ENCODE measurements around the gene MT1F.

MT1F gene

DNA sequence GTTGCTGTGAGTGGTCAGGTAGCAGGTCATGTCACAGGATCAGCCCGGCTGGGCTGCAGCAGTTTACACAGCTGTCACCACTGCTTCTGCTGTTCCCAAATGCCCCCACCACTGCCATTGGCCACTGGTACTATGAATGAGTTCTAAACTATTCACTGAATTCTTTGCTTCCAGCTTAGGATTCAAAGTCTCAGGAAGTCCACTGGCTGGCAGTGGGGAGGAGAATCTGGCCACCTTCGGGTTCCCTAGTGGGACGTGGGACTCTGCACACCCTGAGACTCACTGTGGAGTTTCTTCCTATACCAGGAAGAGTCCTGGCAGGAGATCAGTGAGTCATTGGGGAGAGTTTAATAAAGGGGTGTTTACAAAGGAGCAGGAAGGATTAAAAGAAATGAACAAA lies 31.4 kb downstream of the MT1F start:
- H3K4me3 ChIP-seq (ENCODE audit: insufficient read depth, low read length, poor library complexity, severe bottlenecking), result no peak overlapping the region
- H3K27ac ChIP-seq (ENCODE audit: low read depth, low read length), result no peak overlapping the region
- TF ChIP-seq, protein P1, sequence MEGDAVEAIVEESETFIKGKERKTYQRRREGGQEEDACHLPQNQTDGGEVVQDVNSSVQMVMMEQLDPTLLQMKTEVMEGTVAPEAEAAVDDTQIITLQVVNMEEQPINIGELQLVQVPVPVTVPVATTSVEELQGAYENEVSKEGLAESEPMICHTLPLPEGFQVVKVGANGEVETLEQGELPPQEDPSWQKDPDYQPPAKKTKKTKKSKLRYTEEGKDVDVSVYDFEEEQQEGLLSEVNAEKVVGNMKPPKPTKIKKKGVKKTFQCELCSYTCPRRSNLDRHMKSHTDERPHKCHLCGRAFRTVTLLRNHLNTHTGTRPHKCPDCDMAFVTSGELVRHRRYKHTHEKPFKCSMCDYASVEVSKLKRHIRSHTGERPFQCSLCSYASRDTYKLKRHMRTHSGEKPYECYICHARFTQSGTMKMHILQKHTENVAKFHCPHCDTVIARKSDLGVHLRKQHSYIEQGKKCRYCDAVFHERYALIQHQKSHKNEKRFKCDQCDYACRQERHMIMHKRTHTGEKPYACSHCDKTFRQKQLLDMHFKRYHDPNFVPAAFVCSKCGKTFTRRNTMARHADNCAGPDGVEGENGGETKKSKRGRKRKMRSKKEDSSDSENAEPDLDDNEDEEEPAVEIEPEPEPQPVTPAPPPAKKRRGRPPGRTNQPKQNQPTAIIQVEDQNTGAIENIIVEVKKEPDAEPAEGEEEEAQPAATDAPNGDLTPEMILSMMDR (IDR thresholded peaks at IDR 0.05; ENCODE audit: insufficient read depth, low read length, poor library complexity, severe bottlenecking), result no peak
- TF ChIP-seq EZH2phosphoT487 (conservative IDR thresholded peaks at IDR 0.05; ENCODE audit: low read length), result no peak
- H3K4me2 ChIP-seq (ENCODE audit: low read depth, low read length, poor library complexity, severe bottlenecking), result no peak overlapping the region
- H3K9me3 ChIP-seq (ENCODE audit: insufficient read depth, low read length), result no peaks in the 10 kb centered on the region
- no peaks in the 10 kb centered on the region for H3F3A ChIP-seq (ENCODE audit: insufficient read depth)
- no peaks in the 10 kb centered on the region for H3K79me2 ChIP-seq (ENCODE audit: insufficient read depth, low read length)
- no peaks in the 10 kb centered on the region for H4K20me1 ChIP-seq (ENCODE audit: low read depth, low read length)
- H3K9ac ChIP-seq (ENCODE audit: low read length), result no peak overlapping the region
- no peak overlapping the region for H2AFZ ChIP-seq (ENCODE audit: low read depth, low read length, severe bottlenecking)
- no peaks in the 10 kb centered on the region for H3K36me3 ChIP-seq (ENCODE audit: low read length)
- no peaks in the 10 kb centered on the region for H3K27me3 ChIP-seq (ENCODE audit: low read length)
- H3K9me2 ChIP-seq (replicated peaks; ENCODE audit: insufficient read depth, low read length), result no peaks in the 10 kb centered on the region

DNA sequence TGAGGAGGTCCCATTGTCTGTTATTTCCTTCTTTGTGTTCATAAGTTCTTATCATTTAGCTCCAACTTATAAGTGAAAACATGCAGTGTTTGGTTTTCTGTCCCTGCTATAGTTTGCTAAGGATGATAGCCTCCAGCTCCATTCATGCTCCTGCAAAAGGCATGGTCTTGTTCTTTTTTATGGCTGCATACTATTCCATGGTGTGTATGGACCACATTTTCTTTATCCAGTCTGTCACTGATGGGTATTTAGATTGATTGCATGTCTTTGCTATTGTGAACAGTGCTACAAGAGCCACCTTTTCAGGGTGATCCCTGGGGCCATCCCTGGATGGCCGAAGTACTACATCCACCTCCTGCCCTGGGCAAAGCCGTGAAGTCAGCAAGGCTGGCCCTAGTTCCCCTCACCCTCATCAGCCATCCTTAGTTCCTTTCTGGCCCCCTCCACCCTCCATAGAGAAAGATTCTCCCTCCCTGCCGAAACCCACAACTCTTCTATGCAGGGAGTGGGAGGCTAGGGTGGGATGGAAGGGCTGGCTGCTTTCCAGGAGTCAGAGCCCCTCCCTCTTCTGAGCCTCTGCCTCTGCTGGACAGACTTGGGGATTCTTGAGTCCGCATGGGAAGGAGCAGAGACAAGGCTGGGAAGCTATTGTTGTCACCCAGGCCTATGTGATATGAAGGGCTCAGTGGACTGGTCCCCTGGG lies 32.8 kb downstream of the MT1F start:
- Histone ChIP-seq H4K20me1 (ENCODE audit: low read depth, low read length) (no peaks in the 10 kb centered on the region), H3K4me2 (ENCODE audit: low read depth, low read length, poor library complexity, severe bottlenecking) (no peak overlapping the region), H3F3A (ENCODE audit: insufficient read depth) (no peaks in the 10 kb centered on the region), H3K9ac (ENCODE audit: low read length) (no peak overlapping the region), H3K9me3 (ENCODE audit: insufficient read depth, low read length) (no peaks in the 10 kb centered on the region), H3K4me3 (ENCODE audit: insufficient read depth, low read length, poor library complexity, severe bottlenecking) (no peak overlapping the region), H2AFZ (ENCODE audit: low read depth, low read length, severe bottlenecking) (no peak overlapping the region), H3K36me3 (ENCODE audit: low read length) (no peaks in the 10 kb centered on the region), H3K79me2 (ENCODE audit: insufficient read depth, low read length) (no peaks in the 10 kb centered on the region), H3K27me3 (ENCODE audit: low read length) (no peaks in the 10 kb centered on the region), H3K27ac (ENCODE audit: low read depth, low read length) (no peak overlapping the region), H3K9me2 (replicated peaks; ENCODE audit: insufficient read depth, low read length) (no peaks in the 10 kb centered on the region)
- TF ChIP-seq EZH2phosphoT487 (conservative IDR thresholded peaks at IDR 0.05; ENCODE audit: low read length), result no peak
- TF ChIP-seq, protein P1 (IDR thresholded peaks at IDR 0.05; ENCODE audit: insufficient read depth, low read length, poor library complexity, severe bottlenecking), result no peak

DNA sequence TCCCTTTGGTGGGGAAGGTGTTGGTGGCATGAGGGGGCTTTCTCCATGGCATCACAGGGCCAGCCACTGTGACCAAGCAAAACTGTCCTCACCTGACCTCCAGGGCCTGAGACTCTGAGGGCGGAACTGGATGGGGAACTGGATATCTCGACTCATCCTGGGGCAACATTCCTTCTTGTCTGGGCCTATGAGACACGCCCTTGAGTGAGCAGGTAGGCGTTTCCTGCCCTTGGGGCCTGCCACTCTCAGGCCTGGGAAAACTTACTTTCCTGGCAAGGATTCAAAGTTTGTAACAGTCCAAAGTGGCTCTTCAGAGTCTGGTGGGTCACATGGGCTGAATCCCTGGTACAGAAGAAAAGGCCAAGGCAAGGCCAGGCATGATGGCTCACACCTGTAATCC lies 34.1 kb downstream of the MT1F start:
- H3K4me3 ChIP-seq (ENCODE audit: insufficient read depth, low read length, poor library complexity, severe bottlenecking), result no peak overlapping the region
- H4K20me1 ChIP-seq (ENCODE audit: low read depth, low read length), result no peaks in the 10 kb centered on the region
- no peak overlapping the region for H3K9ac ChIP-seq (ENCODE audit: low read length)
- H3K36me3 ChIP-seq (ENCODE audit: low read length), result no peaks in the 10 kb centered on the region
- no peak overlapping the region for H3K4me2 ChIP-seq (ENCODE audit: low read depth, low read length, poor library complexity, severe bottlenecking)
- H3K9me2 ChIP-seq (replicated peaks; ENCODE audit: insufficient read depth, low read length), result no peaks in the 10 kb centered on the region
- no peak for TF ChIP-seq EZH2phosphoT487 (conservative IDR thresholded peaks at IDR 0.05; ENCODE audit: low read length)
- TF ChIP-seq, protein P1 (IDR thresholded peaks at IDR 0.05; ENCODE audit: insufficient read depth, low read length, poor library complexity, severe bottlenecking), result no peak
- H3K27ac ChIP-seq (ENCODE audit: low read depth, low read length), result no peak overlapping the region
- no peaks in the 10 kb centered on the region for H3F3A ChIP-seq (ENCODE audit: insufficient read depth)
- H2AFZ ChIP-seq (ENCODE audit: low read depth, low read length, severe bottlenecking), result no peak overlapping the region
- H3K79me2 ChIP-seq (ENCODE audit: insufficient read depth, low read length), result no peaks in the 10 kb centered on the region
- H3K27me3 ChIP-seq (ENCODE audit: low read length), result no peaks in the 10 kb centered on the region
- H3K9me3 ChIP-seq (ENCODE audit: insufficient read depth, low read length), result no peaks in the 10 kb centered on the region
